Thyroid gland (tissue), 4 donors: ENCODE measurements around the gene LTC4S.

Experiments
- CTCF ChIP-seq, 6 experiments: fragments of 200-600 bp in 3 of 6; fragments of 450-650 bp in 3 of 6; sonication (generic) in 3 of 6; IDR thresholded peaks; one replicate each; pipeline ENCODE4 v1.5.1; 2016 to 2019; ENCODE audit warnings: antibody characterized with exemption in 6 of 6, mild to moderate bottlenecking in 2 of 6, inconsistent platforms in 1 of 6, moderate library complexity in 1 of 6
- POLR2A ChIP-seq, 2 donors: fragments of 450-650 bp; IDR thresholded peaks; one replicate each; pipeline ENCODE4 v1.6.1; 2017; ENCODE audit warnings: antibody characterized with exemption in 2 of 2, mild to moderate bottlenecking in 2 of 2, moderate library complexity in 1 of 2

- no peak for TF ChIP-seq CTCF (IDR thresholded peaks at IDR 0.05)
- no peak for TF ChIP-seq POLR2A (IDR thresholded peaks at IDR 0.05)
Observed at GRCh38 chr5:179764056-179764455, 29.7 kb upstream of the LTC4S start.
